ENCODE results near the gene SERPINB7.
"Not testable (repeated sequence)": the region's sequence is repeated elsewhere in the genome, so short reads cannot be mapped to it uniquely, and the experiment has no call there.

The SERPINB7 gene

GRCh38 chr18:63775166-63775730, at the start of gene SERPINB7:
SERPINB7 (plus strand) TSS chr18:63775418; CDS start chr18:63782373, 6,955 bp downstream.
- DNase-seq = no peak

- no peak for DNase-seq
These were observed 49.3 kb upstream of the SERPINB7 start for GRCh38 chr18:63725682-63726480.

GRCh38 chr18:63730773-63731172, 44.4 kb upstream of the SERPINB7 start:
- no peak for DNase-seq

- DNase-seq = no peak
These were observed 44.0 kb upstream of the SERPINB7 start for GRCh38 chr18:63731215-63731614.

- no peak for DNase-seq
These were observed 38.3 kb upstream of the SERPINB7 start for GRCh38 chr18:63736876-63737275.

GRCh38 chr18:63741769-63742168, 33.4 kb upstream of the SERPINB7 start:
- DNase-seq = no peak

GRCh38 chr18:63747006-63747405, 28.2 kb upstream of the SERPINB7 start:
- DNase-seq = no peak

- no peak for DNase-seq
These were observed 25.7 kb upstream of the SERPINB7 start for GRCh38 chr18:63749489-63749888.

- DNase-seq = no peak
These were observed 22.6 kb upstream of the SERPINB7 start for GRCh38 chr18:63752636-63753035.

GRCh38 chr18:63753676-63754075, 21.5 kb upstream of the SERPINB7 start:
- no peak for DNase-seq

- DNase-seq = no peak
These were observed 17.7 kb upstream of the SERPINB7 start for GRCh38 chr18:63757541-63757940.

GRCh38 chr18:63758615-63759240, 16.5 kb upstream of the SERPINB7 start:
- no peak for DNase-seq

GRCh38 chr18:63759786-63760185, 15.4 kb upstream of the SERPINB7 start:
- not testable (repeated sequence) for DNase-seq

GRCh38 chr18:63762518-63762917, 12.7 kb upstream of the SERPINB7 start:
- no peak for DNase-seq

GRCh38 chr18:63763831-63764600, 11.2 kb upstream of the SERPINB7 start:
- DNase-seq = no peak

GRCh38 chr18:63765837-63766236, 9.4 kb upstream of the SERPINB7 start:
- DNase-seq = no peak

GRCh38 chr18:63773551-63773950, 1.7 kb upstream of the SERPINB7 start:
- DNase-seq = no peak

GRCh38 chr18:63774511-63774910, 707 bp upstream of the SERPINB7 start:
- no peak for DNase-seq

- no peak for DNase-seq
These were observed 4.2 kb downstream of the SERPINB7 start for GRCh38 chr18:63779386-63779785.

GRCh38 chr18:63783394-63783793, 8.2 kb downstream of the SERPINB7 start:
- no peak for DNase-seq

- no peak for DNase-seq
These were observed 9.7 kb downstream of the SERPINB7 start for GRCh38 chr18:63784787-63785452.

- DNase-seq = no peak
These were observed 12.5 kb downstream of the SERPINB7 start for GRCh38 chr18:63787673-63788072.
